Muscle layer of colon (tissue), 2 donors: ENCODE measurements around the gene PRICKLE2.
"Not testable (repeated sequence)": the region's sequence is repeated elsewhere in the genome, so short reads cannot be mapped to it uniquely, and the experiment has no call there.

ENCODE experiments used
- H3K27ac ChIP-seq: one replicate; pipeline ENCODE4 v1.7.0; 2013; ENCODE audit warnings: low read depth, mild to moderate bottlenecking, low read length, moderate library complexity
- H3K27me3 ChIP-seq, 2 donors: one replicate each; pipeline ENCODE4 v1.7.0; 2013; ENCODE audit warnings: low read length in 2 of 2, mild to moderate bottlenecking in 2 of 2; ENCODE audit not compliant: insufficient read depth in 2 of 2, control insufficient read depth in 1 of 2
- H3K36me3 ChIP-seq: one replicate; pipeline ENCODE4 v1.7.0; 2013; ENCODE audit warnings: mild to moderate bottlenecking, low read length; ENCODE audit not compliant: insufficient read depth
- H3K4me1 ChIP-seq: one replicate; pipeline ENCODE4 v1.7.0; 2013; ENCODE audit warnings: mild to moderate bottlenecking, low read length; ENCODE audit not compliant: insufficient read depth
- H3K4me3 ChIP-seq, 2 donors: one replicate each; pipeline ENCODE4 v1.7.0; 2013; ENCODE audit warnings: low read length in 2 of 2, low read depth in 1 of 2, mild to moderate bottlenecking in 1 of 2, moderate library complexity in 1 of 2
- H3K9ac ChIP-seq: one replicate; pipeline ENCODE4 v1.7.0; 2013; ENCODE audit warnings: low read length
- H3K9me3 ChIP-seq: one replicate; pipeline ENCODE4 v1.7.0; 2013; ENCODE audit warnings: mild to moderate bottlenecking, low read length
- donor health status: abdominal sarcoma.
- donor health status: Adenocarcinoma of cecum.

The PRICKLE2 gene

DNA sequence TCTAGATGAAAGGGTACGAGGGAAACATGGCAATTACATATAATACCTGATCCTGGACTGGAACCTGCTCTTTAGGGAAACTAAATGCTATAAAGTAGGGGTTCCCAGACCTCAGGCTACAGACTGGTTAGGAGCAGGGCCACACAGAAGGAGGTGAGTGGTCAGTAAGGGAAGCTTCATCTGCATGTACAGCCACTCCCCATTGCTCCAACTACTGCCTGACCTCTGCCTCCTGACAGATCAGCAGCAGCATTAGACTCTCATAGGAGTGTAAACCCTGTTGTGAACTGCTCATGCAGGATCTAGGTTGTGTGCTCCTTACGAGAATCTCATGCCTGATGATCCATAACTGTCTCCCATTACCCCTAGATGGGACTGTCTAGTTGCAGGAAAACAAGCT lies 123.1 kb downstream of the PRICKLE2 start:
- H3K27me3 ChIP-seq = no peaks in the 10 kb centered on the region
- H3K27ac ChIP-seq = no peak overlapping the region
- no peaks in the 10 kb centered on the region for H3K9me3 ChIP-seq
- peaks cover 25% of the 10 kb centered on the region for H3K36me3 ChIP-seq
- H3K4me1 ChIP-seq = peaks cover 27% of the 10 kb centered on the region
- no peak overlapping the region for H3K9ac ChIP-seq
- no peak overlapping the region for H3K4me3 ChIP-seq

DNA sequence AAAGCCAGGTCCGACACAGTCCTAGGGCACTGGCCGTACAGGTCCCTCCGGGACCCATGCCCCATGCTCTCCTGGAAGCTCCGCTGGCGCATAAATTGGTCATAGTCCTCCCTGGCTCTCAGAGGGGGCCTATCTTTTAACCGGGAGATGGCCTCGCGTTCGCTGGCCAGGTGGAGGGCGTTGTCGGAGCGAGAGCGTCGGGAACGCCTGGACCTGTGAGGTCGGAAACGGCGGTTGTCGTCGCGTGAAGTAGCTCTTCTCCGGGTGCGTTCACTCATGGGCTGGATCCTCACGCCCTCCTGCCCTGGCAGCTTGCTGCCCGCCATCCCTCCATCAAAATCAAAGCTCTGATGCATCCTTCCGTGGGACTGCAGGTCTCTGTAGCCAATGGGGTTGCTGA lies 126.0 kb downstream of the PRICKLE2 start:
- Histone ChIP-seq H3K9me3 (no peaks in the 10 kb centered on the region), H3K4me1 (peaks cover 2% of the 10 kb centered on the region), H3K9ac (no peak overlapping the region), H3K36me3 (peaks cover 41% of the 10 kb centered on the region), H3K4me3 (no peak overlapping the region), H3K27ac (no peak overlapping the region), H3K27me3 (no peaks in the 10 kb centered on the region)

DNA sequence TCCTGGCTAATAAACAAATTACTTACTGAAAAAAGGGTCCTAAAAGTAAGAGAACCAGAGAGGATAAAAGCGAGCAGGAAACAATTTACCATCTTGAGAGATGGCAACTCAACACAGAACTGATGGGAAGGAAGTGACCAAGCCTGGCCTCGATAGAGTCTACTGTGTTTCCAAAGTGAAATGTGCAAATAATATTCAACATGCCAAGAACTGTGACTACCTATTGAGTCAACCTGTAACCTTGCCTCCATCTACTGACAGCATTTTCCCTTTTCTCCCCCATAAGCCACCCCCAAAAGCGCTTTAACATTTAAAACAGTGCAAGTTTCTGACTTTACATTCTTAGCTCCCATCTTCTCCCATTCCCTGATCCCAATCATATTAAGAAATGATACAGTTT lies 126.6 kb downstream of the PRICKLE2 start:
- Histone ChIP-seq H3K4me1 (no peaks in the 10 kb centered on the region), H3K9me3 (no peaks in the 10 kb centered on the region), H3K27ac (no peak overlapping the region), H3K27me3 (no peaks in the 10 kb centered on the region), H3K36me3 (peaks cover 41% of the 10 kb centered on the region), H3K4me3 (no peak overlapping the region), H3K9ac (no peak overlapping the region)

DNA sequence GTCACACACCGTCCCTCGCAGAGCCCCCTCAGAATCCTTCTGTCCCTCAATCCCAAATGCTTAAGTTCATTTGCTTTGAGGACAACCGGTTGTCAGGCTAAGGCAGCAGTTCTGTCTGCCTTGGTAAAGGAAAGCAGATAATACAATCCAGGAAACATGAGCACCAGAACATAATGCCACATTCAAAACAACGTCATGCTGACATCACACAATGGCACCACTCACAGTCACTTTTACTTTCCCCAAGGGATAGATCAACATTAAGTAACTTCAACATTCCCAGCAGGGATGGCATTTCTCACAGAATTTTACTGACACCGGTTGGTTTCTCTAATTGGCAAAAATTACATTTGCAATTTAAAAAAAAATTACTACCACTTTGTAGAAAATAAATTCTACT lies 127.3 kb downstream of the PRICKLE2 start:
- Histone ChIP-seq H3K9me3 (no peaks in the 10 kb centered on the region), H3K27me3 (no peaks in the 10 kb centered on the region), H3K36me3 (peaks cover 41% of the 10 kb centered on the region), H3K4me3 (no peak overlapping the region), H3K27ac (no peak overlapping the region), H3K9ac (no peak overlapping the region), H3K4me1 (no peaks in the 10 kb centered on the region)

DNA sequence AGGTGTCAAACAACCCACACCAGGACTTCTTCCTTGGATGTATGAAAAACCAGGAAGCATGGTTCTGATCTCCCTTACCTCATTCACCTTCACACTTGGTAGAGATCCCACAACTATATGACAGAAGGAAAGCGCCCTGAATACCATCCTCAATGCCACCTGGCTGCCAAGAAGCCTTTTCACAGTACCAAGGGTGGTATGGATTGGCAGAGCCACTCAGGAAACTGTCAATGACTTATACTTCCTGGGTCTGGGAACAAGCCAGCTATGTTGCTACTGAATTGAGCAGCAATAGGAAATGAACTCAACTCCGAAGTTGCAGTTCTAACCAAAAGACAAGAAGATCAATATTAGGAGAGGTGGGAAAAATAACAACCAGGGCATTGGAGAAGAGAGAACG lies 129.5 kb downstream of the PRICKLE2 start:
- no peaks in the 10 kb centered on the region for H3K4me1 ChIP-seq
- no peak overlapping the region for H3K9ac ChIP-seq
- H3K4me3 ChIP-seq = no peak overlapping the region
- no peaks in the 10 kb centered on the region for H3K27me3 ChIP-seq
- H3K27ac ChIP-seq = no peak overlapping the region
- peaks cover 41% of the 10 kb centered on the region for H3K36me3 ChIP-seq
- H3K9me3 ChIP-seq = no peaks in the 10 kb centered on the region

DNA sequence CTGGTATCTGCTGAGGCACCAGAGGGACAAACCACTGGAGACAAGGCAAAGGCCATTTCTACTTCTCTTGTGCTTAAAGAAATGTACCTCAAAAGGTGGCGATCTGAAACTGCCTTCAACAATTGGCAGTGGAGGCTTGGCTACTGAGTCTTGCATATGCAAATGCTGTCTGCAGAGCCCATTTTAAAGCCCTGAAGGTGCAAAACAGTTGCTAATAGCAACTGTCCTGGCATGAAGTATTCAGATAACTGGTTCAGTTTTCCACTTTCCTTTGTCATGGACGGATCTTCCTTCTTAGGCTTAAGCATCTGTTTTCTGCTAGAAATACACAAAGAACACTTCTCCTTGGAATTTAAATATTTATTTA lies 130.6 kb downstream of the PRICKLE2 start:
- H3K27ac ChIP-seq = no peak overlapping the region
- no peaks in the 10 kb centered on the region for H3K27me3 ChIP-seq
- H3K4me1 ChIP-seq = no peaks in the 10 kb centered on the region
- no peak overlapping the region for H3K4me3 ChIP-seq
- H3K9me3 ChIP-seq = no peaks in the 10 kb centered on the region
- peaks cover 39% of the 10 kb centered on the region for H3K36me3 ChIP-seq
- no peak overlapping the region for H3K9ac ChIP-seq

DNA sequence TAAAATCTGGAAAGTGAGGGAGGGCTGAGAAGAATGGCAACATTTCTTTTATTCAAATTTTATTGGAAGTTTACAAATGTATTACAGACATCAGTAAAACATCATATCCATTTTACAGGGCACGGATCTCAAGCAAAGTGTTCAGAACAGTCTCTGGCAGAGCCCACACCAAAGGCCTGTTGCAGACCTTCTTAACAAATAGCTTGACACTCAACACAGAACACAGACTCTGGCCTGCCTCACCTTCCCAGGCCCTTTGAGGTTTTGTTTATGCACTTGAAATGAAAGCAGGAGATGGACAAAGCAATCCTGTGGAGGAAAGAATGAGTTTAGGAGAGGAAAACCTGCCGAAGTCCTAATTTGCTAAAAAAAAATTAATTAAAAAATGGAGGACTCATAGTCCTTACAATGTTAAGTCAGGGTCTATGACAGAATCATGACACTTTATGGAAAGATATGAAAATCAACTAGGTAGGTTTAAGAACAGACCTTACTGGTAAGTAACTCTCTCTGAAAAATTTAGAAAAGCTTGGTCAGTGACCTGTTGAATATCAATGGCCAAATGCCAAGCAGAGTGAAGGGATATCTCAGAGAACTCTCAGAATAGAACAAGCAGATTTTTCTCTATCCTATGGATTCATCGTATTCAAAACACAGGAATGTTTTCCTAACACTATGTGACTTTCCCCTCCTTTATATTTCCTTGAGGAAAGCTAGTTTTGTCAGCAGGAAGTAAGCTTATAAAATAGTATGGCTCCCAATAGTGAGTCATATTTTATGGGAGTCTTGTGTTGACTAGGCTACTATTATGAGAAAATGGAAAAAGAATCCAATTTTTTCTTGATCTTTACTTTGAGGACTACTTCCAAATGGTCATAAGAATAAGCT lies 131.2 kb downstream of the PRICKLE2 start:
- Histone ChIP-seq H3K4me1 (no peaks in the 10 kb centered on the region), H3K27me3 (no peaks in the 10 kb centered on the region), H3K36me3 (peaks cover 33% of the 10 kb centered on the region), H3K9me3 (no peaks in the 10 kb centered on the region), H3K9ac (no peak overlapping the region), H3K4me3 (no peak overlapping the region), H3K27ac (no peak overlapping the region)

DNA sequence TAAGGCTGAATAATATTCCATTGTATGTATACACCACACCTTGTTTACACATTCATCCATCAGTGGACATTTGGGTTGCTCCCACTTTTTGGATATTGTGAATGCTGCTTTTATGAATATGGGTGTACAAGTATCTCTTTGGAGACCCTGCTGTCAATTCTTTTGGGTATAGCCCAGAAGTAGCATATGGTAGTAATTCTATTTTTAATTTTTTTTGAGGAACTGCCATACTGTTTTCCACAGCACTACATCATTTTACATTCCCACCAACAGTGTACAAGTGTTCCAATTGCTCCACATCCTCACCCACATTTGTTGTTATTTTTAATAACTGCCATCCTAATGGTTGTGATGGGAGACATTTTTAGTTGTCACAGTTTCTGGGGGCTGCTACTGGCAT lies 132.1 kb downstream of the PRICKLE2 start:
- Histone ChIP-seq H3K4me3 (no peak overlapping the region), H3K36me3 (peaks cover 25% of the 10 kb centered on the region), H3K9ac (no peak overlapping the region), H3K27ac (no peak overlapping the region), H3K9me3 (no peaks in the 10 kb centered on the region), H3K4me1 (peaks cover 4% of the 10 kb centered on the region), H3K27me3 (no peaks in the 10 kb centered on the region)

DNA sequence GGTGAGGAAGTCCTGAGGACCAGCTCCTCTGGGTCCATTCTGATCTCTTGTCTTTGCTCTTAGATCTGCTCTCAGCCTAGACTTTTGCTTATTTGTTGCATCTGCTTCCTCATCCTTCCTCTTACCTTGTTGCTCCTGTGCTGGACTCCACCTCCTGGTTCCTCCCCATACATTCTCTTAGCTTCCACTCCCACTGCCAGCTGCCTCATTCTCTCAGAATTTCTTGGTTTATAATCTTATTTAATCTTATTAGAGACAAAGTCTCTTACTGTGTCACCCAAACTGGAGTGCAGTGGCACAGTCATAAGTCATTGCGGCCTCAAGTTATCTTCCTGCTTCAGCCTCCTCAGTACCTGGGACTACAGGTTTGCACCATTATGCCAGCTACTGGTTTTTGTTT lies 133.8 kb downstream of the PRICKLE2 start:
- H3K36me3 ChIP-seq = peaks cover 15% of the 10 kb centered on the region
- no peak overlapping the region for H3K4me3 ChIP-seq
- H3K9me3 ChIP-seq = no peaks in the 10 kb centered on the region
- H3K9ac ChIP-seq = no peak overlapping the region
- no peaks in the 10 kb centered on the region for H3K27me3 ChIP-seq
- peaks cover 4% of the 10 kb centered on the region for H3K4me1 ChIP-seq
- H3K27ac ChIP-seq = no peak overlapping the region

DNA sequence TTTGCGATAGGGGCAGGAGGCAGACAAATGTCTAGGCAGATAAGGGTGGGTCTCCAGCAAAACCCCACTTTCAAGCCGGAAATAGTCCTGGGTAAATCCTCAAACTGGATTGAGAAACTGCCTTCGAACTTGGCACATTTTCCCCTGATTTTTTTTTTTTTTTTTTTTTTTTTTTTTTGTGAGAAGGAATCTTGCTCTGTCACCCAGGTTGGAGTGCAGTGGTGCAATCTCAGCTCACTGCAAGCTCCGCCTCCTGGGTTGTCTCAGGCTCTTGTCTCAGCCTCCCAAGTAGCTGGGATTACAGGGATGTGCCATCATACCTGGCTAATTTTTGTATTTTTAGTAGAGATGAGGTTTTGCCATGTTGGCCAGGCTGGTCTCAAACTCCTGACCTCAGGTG lies 135.9 kb downstream of the PRICKLE2 start:
- not testable (repeated sequence) for H3K27ac ChIP-seq, H3K27me3 ChIP-seq, H3K9me3 ChIP-seq

DNA sequence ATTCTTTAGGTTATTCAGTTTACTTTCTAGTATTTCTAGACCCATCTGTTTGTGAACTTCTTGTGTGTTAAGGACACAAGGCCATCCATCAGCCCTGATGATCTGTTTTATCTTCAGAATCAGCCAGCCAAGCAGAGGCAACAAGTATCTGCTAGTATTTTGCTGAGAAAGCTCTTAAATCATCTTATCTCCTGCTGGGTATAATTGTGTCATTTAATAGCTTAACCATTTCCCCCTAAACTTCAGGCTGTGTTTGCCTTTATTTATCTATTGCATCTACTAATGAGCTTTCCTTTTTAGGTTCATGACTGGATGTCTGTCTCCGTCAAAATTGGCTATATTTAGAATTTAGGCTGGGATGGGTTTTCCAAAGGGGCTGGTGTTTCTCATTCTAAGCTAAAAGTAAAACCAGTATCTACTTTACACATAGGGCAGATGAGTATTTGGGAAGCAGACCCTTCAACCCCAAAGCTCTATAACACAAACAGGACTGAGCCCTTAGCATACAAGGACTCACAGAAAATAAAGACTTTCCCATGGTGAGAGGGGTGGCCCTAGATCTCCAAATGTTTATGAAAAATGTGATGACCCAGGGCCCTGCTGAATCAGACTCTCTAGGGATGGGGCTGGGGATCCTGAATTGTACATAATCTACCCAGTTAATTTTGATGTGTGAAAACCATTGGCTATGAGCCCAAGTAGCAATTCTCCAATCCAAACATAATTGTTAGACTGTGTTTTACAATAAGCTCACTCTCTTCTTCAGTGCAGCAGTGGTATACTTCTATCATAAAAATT lies 136.7 kb downstream of the PRICKLE2 start:
- Histone ChIP-seq H3K36me3 (no peaks in the 10 kb centered on the region), H3K9ac (no peak overlapping the region), H3K9me3 (no peaks in the 10 kb centered on the region), H3K4me3 (no peak overlapping the region), H3K27ac (no peak overlapping the region), H3K4me1 (peaks cover 4% of the 10 kb centered on the region), H3K27me3 (no peaks in the 10 kb centered on the region)

More for the DNA sequence above, 135.9 kb downstream of the PRICKLE2 start:
- not testable (repeated sequence) for H3K9ac ChIP-seq, H3K4me3 ChIP-seq, H3K4me1 ChIP-seq, H3K36me3 ChIP-seq
